ENCODE data around the gene GPBP1L1.
"Not testable (repeated sequence)": the region's sequence is repeated elsewhere in the genome, so short reads cannot be mapped to it uniquely, and the experiment has no call there.

The GPBP1L1 gene

GRCh38 chr1:45686288-45687013 is at the start of gene GPBP1L1:
GPBP1L1 (minus strand) TSS chr1:45686533; CDS start chr1:45659087, 27,446 bp downstream.
- Histone ChIP-seq H3K27ac (ENCODE audit: low read length) (peak within 1 kb of the TSS; percentile 94), H3K9ac (ENCODE audit: low read depth, low read length) (peak within 1 kb of the TSS; percentile 98), H3K9me3 (ENCODE audit: insufficient read depth, low read depth, low read length) (no peaks in the 10 kb centered on the region), H3K4me3 (ENCODE audit: low read length) (peak within 1 kb of the TSS; percentile 94), H3K4me1 (ENCODE audit: insufficient read depth, low read length) (peaks cover 17% of the 10 kb centered on the region), H3K27me3 (ENCODE audit: insufficient read depth, low read length) (no peaks in the 10 kb centered on the region), H3K36me3 (ENCODE audit: insufficient read depth, low read depth, low read length) (peaks cover 13% of the 10 kb centered on the region)

- no peak overlapping the region for H3K27ac ChIP-seq (ENCODE audit: low read length)
- H3K4me1 ChIP-seq (ENCODE audit: insufficient read depth, low read length), result no peaks in the 10 kb centered on the region
- H3K9me3 ChIP-seq (ENCODE audit: insufficient read depth, low read depth, low read length), result no peaks in the 10 kb centered on the region
- no peak overlapping the region for H3K4me3 ChIP-seq (ENCODE audit: low read length)
- H3K27me3 ChIP-seq (ENCODE audit: insufficient read depth, low read length), result no peaks in the 10 kb centered on the region
- H3K9ac ChIP-seq (ENCODE audit: low read depth, low read length), result no peak overlapping the region
- H3K36me3 ChIP-seq (ENCODE audit: insufficient read depth, low read depth, low read length), result no peaks in the 10 kb centered on the region
These were observed 44.5 kb upstream of the GPBP1L1 start for GRCh38 chr1:45730780-45731319.

GRCh38 chr1:45730075-45730779 is 43.9 kb upstream of the GPBP1L1 start:
- Histone ChIP-seq H3K9me3 (ENCODE audit: insufficient read depth, low read depth, low read length) (no peaks in the 10 kb centered on the region), H3K36me3 (ENCODE audit: insufficient read depth, low read depth, low read length) (no peaks in the 10 kb centered on the region), H3K27me3 (ENCODE audit: insufficient read depth, low read length) (no peaks in the 10 kb centered on the region), H3K4me1 (ENCODE audit: insufficient read depth, low read length) (no peaks in the 10 kb centered on the region), H3K27ac (ENCODE audit: low read length) (no peak overlapping the region), H3K4me3 (ENCODE audit: low read length) (no peak overlapping the region), H3K9ac (ENCODE audit: low read depth, low read length) (no peak overlapping the region)

GRCh38 chr1:45726007-45726406 is 39.7 kb upstream of the GPBP1L1 start:
- H3K4me3 ChIP-seq (ENCODE audit: low read length); H3K27ac ChIP-seq (ENCODE audit: low read length); H3K9me3 ChIP-seq (ENCODE audit: insufficient read depth, low read depth, low read length); H3K27me3 ChIP-seq (ENCODE audit: insufficient read depth, low read length); H3K4me1 ChIP-seq (ENCODE audit: insufficient read depth, low read length); H3K9ac ChIP-seq (ENCODE audit: low read depth, low read length); H3K36me3 ChIP-seq (ENCODE audit: insufficient read depth, low read depth, low read length): not testable (repeated sequence)

- H3K27me3 ChIP-seq (ENCODE audit: insufficient read depth, low read length), result no peaks in the 10 kb centered on the region
- no peak overlapping the region for H3K4me3 ChIP-seq (ENCODE audit: low read length)
- no peaks in the 10 kb centered on the region for H3K36me3 ChIP-seq (ENCODE audit: insufficient read depth, low read depth, low read length)
- no peak overlapping the region for H3K9ac ChIP-seq (ENCODE audit: low read depth, low read length)
- no peaks in the 10 kb centered on the region; the same call in 1 of the 2 replicates for H3K9me3 ChIP-seq (ENCODE audit: insufficient read depth, low read depth, low read length)
- no peaks in the 10 kb centered on the region for H3K4me1 ChIP-seq (ENCODE audit: insufficient read depth, low read length)
- no peak overlapping the region for H3K27ac ChIP-seq (ENCODE audit: low read length)
These were observed 37.1 kb upstream of the GPBP1L1 start for GRCh38 chr1:45723248-45723930.

- no peak overlapping the region for H3K4me3 ChIP-seq (ENCODE audit: low read length)
- no peaks in the 10 kb centered on the region for H3K36me3 ChIP-seq (ENCODE audit: insufficient read depth, low read depth, low read length)
- H3K9me3 ChIP-seq (ENCODE audit: insufficient read depth, low read depth, low read length), result no peaks in the 10 kb centered on the region; the same call in 1 of the 2 replicates
- H3K4me1 ChIP-seq (ENCODE audit: insufficient read depth, low read length), result no peaks in the 10 kb centered on the region
- H3K27ac ChIP-seq (ENCODE audit: low read length), result no peak overlapping the region
- no peaks in the 10 kb centered on the region for H3K27me3 ChIP-seq (ENCODE audit: insufficient read depth, low read length)
- no peak overlapping the region for H3K9ac ChIP-seq (ENCODE audit: low read depth, low read length)
These were observed 36.5 kb upstream of the GPBP1L1 start for GRCh38 chr1:45722809-45723208.

GRCh38 chr1:45721207-45721606 is 34.9 kb upstream of the GPBP1L1 start:
- Histone ChIP-seq H3K27ac (ENCODE audit: low read length) (no peak overlapping the region), H3K4me1 (ENCODE audit: insufficient read depth, low read length) (no peaks in the 10 kb centered on the region), H3K4me3 (ENCODE audit: low read length) (no peak overlapping the region), H3K9me3 (ENCODE audit: insufficient read depth, low read depth, low read length) (no peaks in the 10 kb centered on the region; the same call in 1 of the 2 replicates), H3K36me3 (ENCODE audit: insufficient read depth, low read depth, low read length) (no peaks in the 10 kb centered on the region), H3K9ac (ENCODE audit: low read depth, low read length) (no peak overlapping the region), H3K27me3 (ENCODE audit: insufficient read depth, low read length) (no peaks in the 10 kb centered on the region)

GRCh38 chr1:45718289-45718688 is 32.0 kb upstream of the GPBP1L1 start:
- H3K9me3 ChIP-seq (ENCODE audit: insufficient read depth, low read depth, low read length), result no peaks in the 10 kb centered on the region; the same call in 1 of the 2 replicates
- H3K4me1 ChIP-seq (ENCODE audit: insufficient read depth, low read length), result no peaks in the 10 kb centered on the region
- no peak overlapping the region for H3K9ac ChIP-seq (ENCODE audit: low read depth, low read length)
- no peak overlapping the region for H3K27ac ChIP-seq (ENCODE audit: low read length)
- no peaks in the 10 kb centered on the region for H3K27me3 ChIP-seq (ENCODE audit: insufficient read depth, low read length)
- H3K36me3 ChIP-seq (ENCODE audit: insufficient read depth, low read depth, low read length), result no peaks in the 10 kb centered on the region
- H3K4me3 ChIP-seq (ENCODE audit: low read length), result no peak overlapping the region

- not testable (repeated sequence) for H3K9me3 ChIP-seq (ENCODE audit: insufficient read depth, low read depth, low read length); H3K4me3 ChIP-seq (ENCODE audit: low read length); H3K27ac ChIP-seq (ENCODE audit: low read length); H3K36me3 ChIP-seq (ENCODE audit: insufficient read depth, low read depth, low read length); H3K9ac ChIP-seq (ENCODE audit: low read depth, low read length); H3K27me3 ChIP-seq (ENCODE audit: insufficient read depth, low read length); H3K4me1 ChIP-seq (ENCODE audit: insufficient read depth, low read length)
These were observed 31.1 kb upstream of the GPBP1L1 start for GRCh38 chr1:45717386-45717785.

GRCh38 chr1:45716700-45717099 is 30.4 kb upstream of the GPBP1L1 start:
- H3K27me3 ChIP-seq (ENCODE audit: insufficient read depth, low read length), result no peaks in the 10 kb centered on the region
- no peaks in the 10 kb centered on the region for H3K4me1 ChIP-seq (ENCODE audit: insufficient read depth, low read length)
- H3K36me3 ChIP-seq (ENCODE audit: insufficient read depth, low read depth, low read length), result 0 out of 2 replicates have a peak, but pooled peaks cover 5% of the 10 kb centered on the region
- no peak overlapping the region for H3K4me3 ChIP-seq (ENCODE audit: low read length)
- H3K9ac ChIP-seq (ENCODE audit: low read depth, low read length), result no peak overlapping the region
- no peaks in the 10 kb centered on the region for H3K9me3 ChIP-seq (ENCODE audit: insufficient read depth, low read depth, low read length)
- no peak overlapping the region for H3K27ac ChIP-seq (ENCODE audit: low read length)

GRCh38 chr1:45713711-45714110 is 27.4 kb upstream of the GPBP1L1 start:
- H3K27ac ChIP-seq (ENCODE audit: low read length), result no peak overlapping the region
- 0 out of 2 replicates have a peak, but pooled peaks cover 5% of the 10 kb centered on the region for H3K36me3 ChIP-seq (ENCODE audit: insufficient read depth, low read depth, low read length)
- no peaks in the 10 kb centered on the region for H3K27me3 ChIP-seq (ENCODE audit: insufficient read depth, low read length)
- no peaks in the 10 kb centered on the region for H3K4me1 ChIP-seq (ENCODE audit: insufficient read depth, low read length)
- H3K4me3 ChIP-seq (ENCODE audit: low read length), result no peak overlapping the region
- H3K9me3 ChIP-seq (ENCODE audit: insufficient read depth, low read depth, low read length), result no peaks in the 10 kb centered on the region
- H3K9ac ChIP-seq (ENCODE audit: low read depth, low read length), result no peak overlapping the region
